GM23338 (cell line): ENCODE data around the gene M1AP. TPM values are rescaled to one million over a fixed set of nuclear protein-coding genes. Genes with fewer than 3 reads are reported as not detected.

Experiments
- ATAC-seq: fragments of 200-7000 bp; cut with Tn5 transposase; 3 replicates; pipeline ENCODE4 v1.9.1; 2020
- DNase-seq: peaks from one replicate; pipeline ENCODE4 v3.0.0-alpha.2; 2015; ENCODE audit warnings: low spot score
- H2AFZ ChIP-seq: fragments of 200-600 bp; sonication (generic); 2 replicates; pipeline ENCODE4 v1.8.0; 2016; ENCODE audit warnings: antibody characterized with exemption, mild to moderate bottlenecking, moderate library complexity
- H3F3A ChIP-seq: fragments of 200-600 bp; sonication (generic); replicated peaks from 2 replicates; pipeline ENCODE4 v1.8.0; 2017; ENCODE audit warnings: antibody characterized with exemption, mixed run types, low read depth
- H3K27ac ChIP-seq: fragments of 200-600 bp; sonication (generic); 2 replicates; pipeline ENCODE4 v1.6.1; 2016; ENCODE audit warnings: low read depth
- H3K27me3 ChIP-seq: fragments of 200-600 bp; sonication (generic); 2 replicates; pipeline ENCODE4 v1.8.0; 2016; ENCODE audit warnings: mild to moderate bottlenecking, mixed run types, moderate library complexity; ENCODE audit not compliant: insufficient read depth
- H3K36me3 ChIP-seq: fragments of 200-600 bp; sonication (generic); 2 replicates; pipeline ENCODE4 v1.8.0; 2016; ENCODE audit warnings: mild to moderate bottlenecking; ENCODE audit not compliant: insufficient read depth
- H3K4me1 ChIP-seq: fragments of 200-600 bp; sonication (generic); 2 replicates; pipeline ENCODE4 v1.8.0; 2016; ENCODE audit warnings: mild to moderate bottlenecking, moderate library complexity; ENCODE audit not compliant: insufficient read depth
- H3K4me2 ChIP-seq: fragments of 200-600 bp; sonication (generic); 2 replicates; pipeline ENCODE4 v1.7.1; 2017; ENCODE audit warnings: mixed run types
- H3K4me3 ChIP-seq: fragments of 200-600 bp; sonication (generic); 2 replicates; pipeline ENCODE4 v1.6.1; 2016; ENCODE audit warnings: mixed run types
- H3K79me2 ChIP-seq: fragments of 200-600 bp; sonication (generic); replicated peaks from 2 replicates; pipeline ENCODE4 v1.8.0; 2017; ENCODE audit warnings: mild to moderate bottlenecking; ENCODE audit not compliant: insufficient read depth
- H3K9me2 ChIP-seq: fragments of 200-600 bp; sonication (generic); 2 replicates; pipeline ENCODE4 v1.8.0; 2017; ENCODE audit not compliant: insufficient read depth
- H4K20me1 ChIP-seq: fragments of 200-600 bp; sonication (generic); replicated peaks from 2 replicates; pipeline ENCODE4 v1.8.0; 2017; ENCODE audit warnings: mild to moderate bottlenecking; ENCODE audit not compliant: insufficient read depth
- H3K27ac Mint-ChIP-seq: 2 replicates; pipeline ENCODE4 v1.8.0; 2020; ENCODE audit warnings: inconsistent platforms, mild to moderate bottlenecking, moderate library complexity, mixed read lengths
- H3K27me3 Mint-ChIP-seq: 3 replicates; pipeline ENCODE4 v1.8.0; 2022; ENCODE audit warnings: low read depth, mild to moderate bottlenecking, moderate library complexity, mixed read lengths, inconsistent platforms; ENCODE audit not compliant: insufficient read depth, poor library complexity
- H3K36me3 Mint-ChIP-seq: 3 replicates; pipeline ENCODE4 v1.8.0; 2021; ENCODE audit warnings: low read depth, mild to moderate bottlenecking, inconsistent platforms, moderate library complexity, mixed read lengths
- H3K4me1 Mint-ChIP-seq: 3 replicates; pipeline ENCODE4 v1.8.0; 2020; ENCODE audit warnings: mild to moderate bottlenecking, inconsistent platforms, mixed read lengths
- H3K4me3 Mint-ChIP-seq: 3 replicates; pipeline ENCODE4 v1.8.0; 2021; ENCODE audit warnings: moderate library complexity, mild to moderate bottlenecking, inconsistent platforms, mixed read lengths
- H3K9me3 Mint-ChIP-seq: 3 replicates; pipeline ENCODE4 v1.8.0; 2020; ENCODE audit warnings: moderate library complexity, mild to moderate bottlenecking, inconsistent platforms, mixed read lengths
- EZH2phosphoT487 ChIP-seq: fragments of 200-600 bp; sonication (generic); IDR thresholded peaks from one replicate; pipeline ENCODE4 v1.8.1; 2018; ENCODE audit warnings: antibody characterized with exemption; ENCODE audit not compliant: unreplicated experiment
- JUNB ChIP-seq: IDR thresholded peaks from one replicate; pipeline ENCODE4 v1.6.1; 2016; ENCODE audit warnings: antibody characterized with exemption; ENCODE audit not compliant: unreplicated experiment
- POLR2AphosphoS5 ChIP-seq: IDR thresholded peaks from 2 replicates; pipeline ENCODE4 v1.6.1; 2016; ENCODE audit warnings: antibody characterized with exemption, low read depth
- polyA plus RNA-seq: library from polyadenylated mRNA; unstranded; fragments of >200 nt; fragmentation: Nextera tagmentation; extraction: Ambion mirVana; gene quantifications from 2 replicates; pipeline ENCODE4 v1.2.1, GENCODE V29; 2016
- total RNA-seq: library from RNA; depleted of rRNA; stranded (reverse); fragments of >200 nt; shearing (Covaris generic); gene quantifications from 2 replicates; pipeline ENCODE4 v1.2.3, GENCODE V29; 2014
- TF ChIP-seq, protein P1 (sequence below): fragments of 250-450 bp; sonication (Bioruptor Pico); IDR thresholded peaks from 2 replicates; pipeline ENCODE4 v1.5.0; 2020; ENCODE audit warnings: mild to moderate bottlenecking, moderate library complexity
- TF ChIP-seq, protein P2 (sequence below), 2 experiments: fragments of 200-600 bp in 1 of 2; sonication (generic) in 1 of 2; conservative IDR thresholded peaks; 2 replicates each; pipeline versions ENCODE4 v1.5.1 to v1.6.1; 2016 to 2017; ENCODE audit warnings: antibody characterized with exemption in 2 of 2, low read depth in 2 of 2, mild to moderate bottlenecking in 2 of 2, moderate library complexity in 1 of 2

M1AP gene
- total and polyA plus RNA-seq, 2 experiments from 2014 or later = 5.1 to 12.1 TPM

DNA sequence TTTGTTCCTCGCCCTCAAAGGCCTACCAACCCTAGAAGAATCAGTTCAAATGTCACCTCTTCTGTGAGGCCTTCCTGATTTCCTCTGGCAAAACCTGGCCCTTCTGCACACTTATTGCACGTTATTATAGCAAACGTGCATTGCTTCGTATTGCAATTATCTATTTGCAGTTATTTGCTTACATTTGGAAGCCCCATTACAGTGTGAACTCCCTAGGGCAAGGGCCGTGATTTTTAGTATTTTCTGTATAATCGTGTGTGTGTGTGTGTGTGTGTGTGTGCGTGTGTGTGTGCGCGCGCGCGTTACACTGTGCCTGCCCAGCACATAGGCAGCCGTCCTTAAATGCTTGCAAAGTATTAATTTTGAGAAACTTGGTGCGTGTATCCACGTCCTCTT, 5.5 kb upstream of the M1AP start (continued):
- TF ChIP-seq, protein P1, sequence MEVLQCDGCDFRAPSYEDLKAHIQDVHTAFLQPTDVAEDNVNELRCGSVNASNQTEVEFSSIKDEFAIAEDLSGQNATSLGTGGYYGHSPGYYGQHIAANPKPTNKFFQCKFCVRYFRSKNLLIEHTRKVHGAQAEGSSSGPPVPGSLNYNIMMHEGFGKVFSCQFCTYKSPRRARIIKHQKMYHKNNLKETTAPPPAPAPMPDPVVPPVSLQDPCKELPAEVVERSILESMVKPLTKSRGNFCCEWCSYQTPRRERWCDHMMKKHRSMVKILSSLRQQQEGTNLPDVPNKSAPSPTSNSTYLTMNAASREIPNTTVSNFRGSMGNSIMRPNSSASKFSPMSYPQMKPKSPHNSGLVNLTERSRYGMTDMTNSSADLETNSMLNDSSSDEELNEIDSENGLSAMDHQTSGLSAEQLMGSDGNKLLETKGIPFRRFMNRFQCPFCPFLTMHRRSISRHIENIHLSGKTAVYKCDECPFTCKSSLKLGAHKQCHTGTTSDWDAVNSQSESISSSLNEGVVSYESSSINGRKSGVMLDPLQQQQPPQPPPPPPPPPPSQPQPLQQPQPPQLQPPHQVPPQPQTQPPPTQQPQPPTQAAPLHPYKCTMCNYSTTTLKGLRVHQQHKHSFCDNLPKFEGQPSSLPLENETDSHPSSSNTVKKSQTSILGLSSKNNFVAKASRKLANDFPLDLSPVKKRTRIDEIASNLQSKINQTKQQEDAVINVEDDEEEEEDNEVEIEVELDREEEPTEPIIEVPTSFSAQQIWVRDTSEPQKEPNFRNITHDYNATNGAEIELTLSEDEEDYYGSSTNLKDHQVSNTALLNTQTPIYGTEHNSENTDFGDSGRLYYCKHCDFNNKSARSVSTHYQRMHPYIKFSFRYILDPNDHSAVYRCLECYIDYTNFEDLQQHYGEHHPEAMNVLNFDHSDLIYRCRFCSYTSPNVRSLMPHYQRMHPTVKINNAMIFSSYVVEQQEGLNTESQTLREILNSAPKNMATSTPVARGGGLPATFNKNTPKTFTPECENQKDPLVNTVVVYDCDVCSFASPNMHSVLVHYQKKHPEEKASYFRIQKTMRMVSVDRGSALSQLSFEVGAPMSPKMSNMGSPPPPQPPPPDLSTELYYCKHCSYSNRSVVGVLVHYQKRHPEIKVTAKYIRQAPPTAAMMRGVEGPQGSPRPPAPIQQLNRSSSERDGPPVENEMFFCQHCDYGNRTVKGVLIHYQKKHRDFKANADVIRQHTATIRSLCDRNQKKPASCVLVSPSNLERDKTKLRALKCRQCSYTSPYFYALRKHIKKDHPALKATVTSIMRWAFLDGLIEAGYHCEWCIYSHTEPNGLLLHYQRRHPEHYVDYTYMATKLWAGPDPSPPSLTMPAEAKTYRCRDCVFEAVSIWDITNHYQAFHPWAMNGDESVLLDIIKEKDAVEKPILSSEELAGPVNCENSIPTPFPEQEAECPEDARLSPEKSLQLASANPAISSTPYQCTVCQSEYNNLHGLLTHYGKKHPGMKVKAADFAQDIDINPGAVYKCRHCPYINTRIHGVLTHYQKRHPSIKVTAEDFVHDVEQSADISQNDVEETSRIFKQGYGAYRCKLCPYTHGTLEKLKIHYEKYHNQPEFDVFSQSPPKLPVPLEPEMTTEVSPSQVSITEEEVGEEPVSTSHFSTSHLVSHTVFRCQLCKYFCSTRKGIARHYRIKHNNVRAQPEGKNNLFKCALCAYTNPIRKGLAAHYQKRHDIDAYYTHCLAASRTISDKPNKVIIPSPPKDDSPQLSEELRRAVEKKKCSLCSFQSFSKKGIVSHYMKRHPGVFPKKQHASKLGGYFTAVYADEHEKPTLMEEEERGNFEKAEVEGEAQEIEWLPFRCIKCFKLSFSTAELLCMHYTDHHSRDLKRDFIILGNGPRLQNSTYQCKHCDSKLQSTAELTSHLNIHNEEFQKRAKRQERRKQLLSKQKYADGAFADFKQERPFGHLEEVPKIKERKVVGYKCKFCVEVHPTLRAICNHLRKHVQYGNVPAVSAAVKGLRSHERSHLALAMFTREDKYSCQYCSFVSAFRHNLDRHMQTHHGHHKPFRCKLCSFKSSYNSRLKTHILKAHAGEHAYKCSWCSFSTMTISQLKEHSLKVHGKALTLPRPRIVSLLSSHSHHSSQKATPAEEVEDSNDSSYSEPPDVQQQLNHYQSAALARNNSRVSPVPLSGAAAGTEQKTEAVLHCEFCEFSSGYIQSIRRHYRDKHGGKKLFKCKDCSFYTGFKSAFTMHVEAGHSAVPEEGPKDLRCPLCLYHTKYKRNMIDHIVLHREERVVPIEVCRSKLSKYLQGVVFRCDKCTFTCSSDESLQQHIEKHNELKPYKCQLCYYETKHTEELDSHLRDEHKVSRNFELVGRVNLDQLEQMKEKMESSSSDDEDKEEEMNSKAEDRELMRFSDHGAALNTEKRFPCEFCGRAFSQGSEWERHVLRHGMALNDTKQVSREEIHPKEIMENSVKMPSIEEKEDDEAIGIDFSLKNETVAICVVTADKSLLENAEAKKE (CRISPR knock-in tag) = no peak

DNA sequence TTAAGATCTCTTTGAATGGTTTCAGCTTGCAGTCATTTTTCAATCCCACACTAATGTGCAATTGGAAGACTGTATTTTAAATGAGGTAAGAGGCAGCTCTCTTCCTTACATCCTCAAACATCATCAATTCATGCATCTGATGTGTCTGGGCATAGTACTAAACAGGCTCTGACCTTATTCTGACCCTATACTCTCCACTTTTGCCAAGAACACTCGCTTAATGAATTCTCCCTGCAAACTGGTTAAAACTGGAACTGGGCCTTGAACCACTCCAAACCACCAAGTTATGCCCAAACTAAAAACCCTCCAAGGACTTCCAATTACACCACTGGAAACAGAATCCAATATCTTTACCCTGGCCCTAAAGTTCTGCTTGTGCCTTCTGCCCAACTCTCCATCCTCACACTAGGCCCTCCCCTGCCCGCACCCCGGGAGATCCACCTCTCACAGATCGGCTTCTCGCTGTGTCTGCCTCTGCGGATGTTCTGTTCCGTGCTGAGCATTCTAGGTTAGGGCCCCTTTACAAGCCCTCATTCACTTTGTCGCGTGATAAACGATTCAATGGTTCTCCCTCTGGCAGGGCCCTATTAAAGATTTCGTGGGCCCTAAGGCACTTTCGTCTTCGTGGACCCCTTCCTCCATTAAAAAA, 1.2 kb downstream of the M1AP start:
- no peaks in the 10 kb centered on the region for H3K36me3 ChIP-seq
- DNase-seq = peak; percentile 14
- Mint-ChIP-seq H3K36me3 (no peaks in the 10 kb centered on the region), H3K27ac (no peak overlapping the region), H3K4me3 (peak overlapping the region; percentile 60), H3K9me3 (no peaks in the 10 kb centered on the region), H3K27me3 (peaks cover 12% of the 10 kb centered on the region), H3K4me1 (peaks cover 17% of the 10 kb centered on the region)
- peak overlapping the region; percentile 65 for H3K4me3 ChIP-seq
- no peaks in the 10 kb centered on the region for H4K20me1 ChIP-seq
- peaks cover 5% of the 10 kb centered on the region; the same call in 1 of the 2 replicates for H3F3A ChIP-seq
- peaks cover 18% of the 10 kb centered on the region for H3K27me3 ChIP-seq
- no peak for TF ChIP-seq JUNB
- no peak for TF ChIP-seq POLR2AphosphoS5
- peaks cover 24% of the 10 kb centered on the region for H3K4me1 ChIP-seq
- ATAC-seq = peak; percentile 53
- no peaks in the 10 kb centered on the region for H3K79me2 ChIP-seq
- peak overlapping the region; percentile 19 for H2AFZ ChIP-seq
- peak overlapping the region; percentile 80 for H3K4me2 ChIP-seq
- no peak overlapping the region for H3K27ac ChIP-seq
- H3K9me2 ChIP-seq = no peaks in the 10 kb centered on the region

DNA sequence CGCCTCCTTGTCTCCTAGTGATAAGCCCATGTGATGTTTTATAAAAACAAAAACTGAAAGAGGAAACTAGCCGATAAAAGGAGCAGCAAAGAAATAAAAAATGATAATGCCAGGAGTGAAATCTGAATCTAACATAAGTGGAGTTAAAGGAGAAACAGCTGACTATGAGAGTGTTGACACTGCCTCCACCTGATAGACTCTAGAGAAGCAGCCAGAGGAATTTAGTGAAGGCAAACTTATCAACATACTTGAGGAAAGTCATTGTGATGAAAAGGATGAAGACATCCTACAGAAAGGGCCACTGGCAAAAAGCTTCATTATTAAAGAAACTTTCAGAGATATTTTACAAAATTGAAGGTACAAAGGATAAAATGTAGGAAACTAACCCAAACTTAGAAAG, 1.9 kb downstream of the M1AP start:
- H3K79me2 ChIP-seq = no peaks in the 10 kb centered on the region
- no peak overlapping the region for H3K4me3 ChIP-seq
- ATAC-seq (peak; percentile 11; the same call in 1 of the 3 replicates), DNase-seq (peak; percentile 61)
- no peak overlapping the region for H2AFZ ChIP-seq
- peak overlapping the region; percentile 80; the same call in 1 of the 2 replicates for H3K4me2 ChIP-seq
- no peaks in the 10 kb centered on the region for H3K36me3 ChIP-seq
- H3K9me2 ChIP-seq = no peaks in the 10 kb centered on the region
- no peaks in the 10 kb centered on the region for H4K20me1 ChIP-seq
- no peak overlapping the region for H3K27ac Mint-ChIP-seq
- peaks cover 18% of the 10 kb centered on the region for H3K27me3 ChIP-seq
- TF ChIP-seq, protein P2, sequence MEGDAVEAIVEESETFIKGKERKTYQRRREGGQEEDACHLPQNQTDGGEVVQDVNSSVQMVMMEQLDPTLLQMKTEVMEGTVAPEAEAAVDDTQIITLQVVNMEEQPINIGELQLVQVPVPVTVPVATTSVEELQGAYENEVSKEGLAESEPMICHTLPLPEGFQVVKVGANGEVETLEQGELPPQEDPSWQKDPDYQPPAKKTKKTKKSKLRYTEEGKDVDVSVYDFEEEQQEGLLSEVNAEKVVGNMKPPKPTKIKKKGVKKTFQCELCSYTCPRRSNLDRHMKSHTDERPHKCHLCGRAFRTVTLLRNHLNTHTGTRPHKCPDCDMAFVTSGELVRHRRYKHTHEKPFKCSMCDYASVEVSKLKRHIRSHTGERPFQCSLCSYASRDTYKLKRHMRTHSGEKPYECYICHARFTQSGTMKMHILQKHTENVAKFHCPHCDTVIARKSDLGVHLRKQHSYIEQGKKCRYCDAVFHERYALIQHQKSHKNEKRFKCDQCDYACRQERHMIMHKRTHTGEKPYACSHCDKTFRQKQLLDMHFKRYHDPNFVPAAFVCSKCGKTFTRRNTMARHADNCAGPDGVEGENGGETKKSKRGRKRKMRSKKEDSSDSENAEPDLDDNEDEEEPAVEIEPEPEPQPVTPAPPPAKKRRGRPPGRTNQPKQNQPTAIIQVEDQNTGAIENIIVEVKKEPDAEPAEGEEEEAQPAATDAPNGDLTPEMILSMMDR (conservative IDR thresholded peaks at IDR 0.05; ENCODE audit: low read depth in 2 of 2) = peak; percentile 11 to 28; a peak in 2 of 4 replicates
- TF ChIP-seq EZH2phosphoT487 = no peak
- H3F3A ChIP-seq = peaks cover 5% of the 10 kb centered on the region; the same call in 1 of the 2 replicates
- no peaks in the 10 kb centered on the region for H3K9me3 Mint-ChIP-seq
- peaks cover 17% of the 10 kb centered on the region for H3K4me1 Mint-ChIP-seq
- no peaks in the 10 kb centered on the region for H3K36me3 Mint-ChIP-seq
- H3K27me3 Mint-ChIP-seq = peaks cover 12% of the 10 kb centered on the region
- H3K4me3 Mint-ChIP-seq = no peak overlapping the region
- H3K27ac ChIP-seq = no peak overlapping the region
- H3K4me1 ChIP-seq = peaks cover 24% of the 10 kb centered on the region
